HG03521 (cell line): ENCODE measurements around the gene PRRT1.
A peak's percentile ranks its signal among the peaks of the same experiment; 100 is the strongest.
"Not testable (repeated sequence)": the region's sequence is repeated elsewhere in the genome, so short reads cannot be mapped to it uniquely, and the experiment has no call there.

Experiments
- ATAC-seq: cut with Tn5 transposase; IDR thresholded peaks from one replicate; pipeline ENCODE4 v1.9.1; 2021; ENCODE audit warnings: mild to moderate bottlenecking, moderate library complexity; ENCODE audit not compliant: unreplicated experiment

The PRRT1 gene

DNA sequence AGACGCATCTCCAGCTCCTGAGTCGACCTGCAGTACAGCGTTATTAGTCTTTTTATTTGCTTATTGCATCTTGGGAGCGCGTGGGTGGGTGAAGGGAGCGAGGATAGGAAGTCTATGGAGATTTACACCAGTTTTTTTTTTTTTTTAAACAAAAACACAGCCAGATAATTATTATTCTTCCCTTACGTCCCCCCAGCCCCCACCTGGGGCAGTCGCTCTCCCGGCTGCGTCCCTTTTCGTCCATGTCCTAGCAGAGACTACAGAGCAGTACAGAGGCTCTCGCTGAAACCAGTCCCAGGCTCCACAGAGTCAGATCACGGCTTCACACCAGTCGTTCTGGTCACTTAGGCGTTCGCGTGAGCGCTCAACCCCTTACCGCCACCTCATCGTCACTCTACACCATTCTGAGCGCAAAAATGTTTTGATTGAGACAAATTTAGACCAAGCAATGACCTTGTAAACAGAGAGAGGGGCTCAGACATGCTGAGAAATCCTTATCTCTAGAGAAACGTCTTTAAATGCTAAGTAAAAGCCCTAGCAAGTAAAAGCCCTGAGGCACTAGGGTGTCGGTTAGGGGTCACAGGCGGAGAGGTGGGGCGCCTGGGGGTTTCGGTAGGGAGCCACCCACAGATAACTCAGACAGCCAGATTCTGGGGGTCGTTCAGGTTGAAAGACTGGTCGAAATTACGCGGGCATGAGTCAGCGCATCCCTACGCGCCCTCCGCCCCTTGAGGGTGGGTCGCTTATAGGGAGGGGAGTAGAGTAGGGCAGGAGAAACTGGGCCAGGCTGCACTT is 1.2 kb upstream of the PRRT1 start:
- ATAC-seq: no peak

DNA sequence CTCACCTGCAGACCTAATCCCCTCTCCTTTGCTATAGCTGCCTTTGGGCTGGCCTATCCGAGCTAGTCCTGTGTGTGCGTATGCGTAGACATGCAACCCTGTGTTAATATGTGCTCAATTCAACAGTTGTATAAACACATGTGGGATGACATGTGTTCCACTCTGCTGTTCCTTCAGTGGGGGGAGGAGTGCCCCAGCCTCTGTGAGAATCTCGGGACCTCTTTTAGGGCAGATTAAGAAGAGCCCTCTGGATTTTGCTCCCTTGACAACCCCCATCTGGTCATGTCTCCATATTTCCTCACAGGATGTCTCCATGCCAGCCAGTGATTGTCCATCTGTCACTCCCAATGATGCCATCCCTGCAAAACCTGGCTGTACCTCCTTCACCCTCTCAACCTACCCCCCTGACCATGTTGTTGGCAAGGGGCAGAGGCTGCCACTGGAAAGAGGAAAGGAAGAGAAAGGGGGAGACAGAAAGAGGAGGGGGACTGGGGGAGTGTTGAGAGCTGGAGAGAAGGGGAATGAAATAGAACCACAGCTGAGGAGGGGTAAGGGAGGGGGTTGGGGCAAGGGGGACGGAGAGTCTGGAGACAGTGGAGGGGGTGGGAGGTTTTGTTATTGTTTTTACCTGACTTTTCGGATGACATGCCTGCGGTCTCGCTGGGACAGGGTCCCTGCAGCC is 417 bp downstream of the PRRT1 start:
- ATAC-seq: no peak

DNA sequence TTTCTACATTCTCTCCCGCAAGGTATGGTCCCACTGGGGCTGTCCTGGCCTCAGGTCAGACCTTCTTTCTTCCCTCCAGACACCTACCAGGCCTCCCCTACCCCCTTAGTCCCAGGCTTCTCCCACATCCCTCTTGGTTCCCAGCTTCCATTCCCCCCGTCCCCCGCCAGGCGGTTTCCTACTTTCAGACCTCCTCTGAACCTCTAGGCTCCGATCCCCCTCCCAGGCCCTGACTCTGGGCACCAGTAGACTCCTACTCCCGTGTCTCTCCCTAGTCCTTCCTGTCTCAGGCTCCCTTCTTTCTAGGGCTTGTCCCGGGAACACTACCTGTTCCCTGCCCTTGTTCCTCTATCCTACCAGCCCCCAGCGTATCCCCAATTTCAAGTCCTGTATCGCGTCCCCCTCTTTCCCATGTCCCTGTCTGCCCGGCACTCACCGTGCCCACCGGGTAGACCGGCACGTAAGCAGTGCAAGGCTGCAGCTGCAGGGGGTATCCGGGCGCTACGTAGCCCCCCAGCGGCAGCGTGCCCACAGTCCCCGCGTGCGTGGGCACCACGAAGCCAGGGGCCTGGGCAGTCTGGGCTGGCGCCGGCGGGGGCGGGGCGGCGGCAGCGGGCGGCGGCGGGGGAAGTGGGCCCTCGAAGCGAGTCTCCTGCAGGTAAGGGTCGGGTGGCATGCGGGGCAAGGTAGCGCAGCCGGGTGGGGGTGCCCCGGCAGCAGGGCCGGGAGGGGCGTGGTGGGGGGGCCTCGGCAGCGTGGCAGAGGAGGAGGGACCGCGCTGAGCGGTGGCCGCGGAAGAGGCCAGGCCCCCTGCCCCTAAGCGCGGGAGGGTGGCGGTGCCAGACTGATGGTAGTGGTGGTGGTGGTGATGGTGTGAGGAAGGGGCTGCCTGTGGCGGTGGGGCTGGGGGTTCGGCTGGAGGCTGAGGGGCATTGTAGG is 1.5 kb downstream of the PRRT1 start:
- ATAC-seq: no peak

DNA sequence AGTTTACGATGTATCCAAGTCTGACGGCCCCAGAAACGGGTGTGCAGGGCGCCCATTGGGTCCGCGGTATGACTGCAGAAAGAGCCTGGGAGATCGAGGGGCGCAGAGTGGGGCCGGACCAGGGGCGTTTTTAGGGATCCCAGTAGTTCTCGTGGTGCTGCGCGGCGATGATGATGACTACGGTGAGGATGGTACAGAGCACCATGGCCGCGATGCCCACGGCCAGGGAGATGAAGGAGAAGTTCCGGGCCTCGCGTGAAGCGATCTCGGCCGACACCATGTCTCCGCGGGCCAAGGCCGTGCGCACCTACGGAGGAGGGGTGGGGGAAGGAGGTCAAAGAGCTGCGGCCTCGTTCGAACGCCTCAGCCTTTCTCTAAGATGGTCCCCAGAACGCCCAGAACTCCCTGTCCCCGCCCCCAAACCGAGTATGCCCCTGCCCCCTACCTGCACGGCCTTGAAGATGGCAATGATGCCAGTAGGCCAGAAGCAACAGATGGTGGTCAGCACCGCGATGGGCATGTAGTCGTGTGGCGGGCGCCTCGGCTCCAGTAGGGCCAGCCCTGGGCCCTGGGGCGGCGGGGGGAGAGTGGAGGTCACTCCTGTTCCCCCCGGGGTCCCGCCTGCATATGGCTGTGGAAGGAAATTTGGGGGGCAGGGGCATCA is 2.5 kb downstream of the PRRT1 start:
- ATAC-seq: no peak

DNA sequence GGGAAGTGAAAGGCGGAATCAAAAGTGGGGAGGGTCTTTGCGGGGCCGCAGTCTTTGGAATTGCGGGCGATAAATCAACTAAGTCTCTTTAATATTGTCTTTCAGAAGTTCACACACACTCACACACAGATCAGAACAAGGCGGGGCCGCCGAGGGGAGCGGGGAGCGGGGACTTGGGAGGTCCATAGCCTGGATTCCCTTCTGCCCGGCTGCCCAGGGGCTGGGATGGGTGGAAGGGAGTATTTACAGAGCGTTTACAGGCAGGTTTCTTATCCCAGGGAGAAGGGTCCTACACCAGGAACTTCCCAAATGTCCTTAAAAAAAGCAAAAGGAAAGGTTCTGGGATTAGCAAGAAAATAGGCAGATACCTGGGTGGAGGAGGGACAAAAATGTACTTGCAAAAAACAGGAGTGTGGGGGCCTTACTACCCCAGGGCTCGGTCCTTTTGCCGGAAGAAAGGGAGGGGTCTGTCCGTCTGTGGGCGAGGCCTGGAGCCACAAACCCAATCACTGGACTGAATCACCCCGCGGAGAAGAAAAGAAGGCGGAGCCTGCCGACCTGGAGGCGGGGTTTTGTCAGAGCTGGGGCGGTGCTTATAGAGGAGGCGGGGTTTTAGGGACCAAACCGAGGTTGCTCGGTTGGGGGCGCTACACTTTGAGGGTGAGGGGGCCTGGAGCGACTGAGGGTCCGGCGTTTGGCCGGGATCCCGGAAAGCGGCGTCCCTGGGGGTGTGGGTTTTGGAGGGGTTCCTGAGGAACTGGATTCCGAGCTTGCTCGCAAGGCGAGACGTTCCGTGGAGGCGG is 3.2 kb downstream of the PRRT1 start:
- ATAC-seq: no peak

DNA sequence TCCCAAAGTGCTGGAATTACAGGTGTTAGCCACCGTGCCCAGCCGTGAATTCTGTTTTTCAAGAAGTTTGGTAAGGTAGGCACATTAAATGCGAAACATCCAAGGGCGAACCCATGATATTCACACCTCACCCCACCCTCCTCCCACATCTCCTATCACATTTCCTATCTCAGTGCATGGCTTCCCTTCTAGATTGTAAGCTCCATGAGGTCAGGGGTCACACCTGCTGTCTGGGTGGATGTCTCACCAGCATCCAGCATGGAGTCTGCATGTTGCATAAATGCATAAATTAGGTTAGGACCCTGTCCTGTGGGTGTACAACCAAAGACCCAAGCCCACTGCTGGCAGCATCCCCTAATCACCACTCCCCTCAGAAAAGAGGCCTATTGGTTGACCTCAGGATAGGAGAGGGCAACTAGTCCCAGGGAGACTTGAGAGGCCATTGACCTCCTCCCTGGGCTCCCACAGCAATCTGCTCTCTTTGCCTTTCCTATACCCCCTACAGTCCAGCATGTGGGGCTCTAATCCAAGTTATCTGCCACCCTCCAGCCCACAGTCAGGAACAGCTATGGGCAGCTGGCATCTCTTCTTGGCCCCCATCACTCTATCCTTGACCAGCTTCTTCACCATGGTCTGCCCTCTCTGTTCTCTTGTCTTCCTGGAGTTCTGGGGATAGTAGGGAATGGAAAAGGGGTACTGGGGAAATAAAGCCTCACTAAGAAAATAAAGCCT is 4.2 kb downstream of the PRRT1 start:
- no peak for ATAC-seq

DNA sequence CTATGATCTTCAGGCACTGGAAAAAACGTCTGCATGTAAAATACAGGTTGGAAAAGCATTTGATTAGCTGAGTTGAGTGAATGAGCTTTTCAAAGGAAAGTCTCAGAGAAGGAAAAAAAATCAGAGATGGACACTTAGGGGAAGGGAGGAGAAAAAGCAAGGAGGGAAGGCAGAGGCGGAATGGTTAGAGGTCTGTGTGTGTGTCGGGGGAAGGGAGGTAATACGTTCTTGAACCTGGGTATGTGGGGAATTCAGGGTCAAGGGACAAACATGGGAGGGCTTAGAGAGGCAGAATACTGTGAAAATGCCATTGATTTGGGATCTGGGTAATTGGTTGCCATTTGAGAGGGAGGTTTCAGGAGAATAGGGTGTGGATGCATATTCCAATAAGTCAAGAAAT is 5.1 kb downstream of the PRRT1 start:
- ATAC-seq: no peak

DNA sequence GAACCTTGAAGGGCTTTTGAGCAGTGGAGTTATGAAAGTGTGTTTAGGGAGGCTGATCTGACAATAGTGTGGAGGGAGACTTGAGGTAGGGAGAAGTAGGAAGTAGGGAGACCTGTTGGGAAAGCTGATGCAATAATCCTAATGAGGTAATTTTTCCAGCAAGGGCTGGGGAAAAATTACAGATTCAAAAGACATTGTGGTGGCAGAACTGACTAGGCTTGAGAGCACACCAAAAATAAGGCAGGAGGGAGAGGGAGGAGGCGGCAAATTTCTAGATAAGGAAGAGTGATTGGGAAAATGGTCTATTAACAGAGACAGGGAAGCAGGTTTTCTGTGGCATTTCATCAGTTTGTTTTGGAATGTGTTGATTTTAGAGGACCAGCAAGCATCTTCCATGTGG is 5.5 kb downstream of the PRRT1 start:
- ATAC-seq: no peak

DNA sequence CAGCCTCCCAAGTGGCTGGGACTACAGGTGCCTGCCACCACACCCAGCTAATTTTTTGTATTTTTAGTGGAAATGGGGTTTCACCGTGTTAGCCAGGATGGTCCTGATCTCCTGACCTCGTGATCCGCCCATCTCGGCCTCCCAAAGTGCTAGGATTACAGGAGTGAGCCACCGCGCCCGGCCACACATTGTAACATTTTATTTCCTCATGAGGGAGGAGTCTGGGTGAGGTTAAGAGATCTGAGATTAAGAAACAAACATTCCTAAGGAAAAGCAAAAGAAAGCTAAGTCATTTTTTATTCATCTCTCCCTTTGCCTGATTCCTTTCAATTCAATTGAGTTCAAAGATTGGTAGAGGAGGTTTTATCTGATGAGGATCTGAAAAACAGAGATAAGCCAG is 7.5 kb downstream of the PRRT1 start:
- ATAC-seq: not testable (repeated sequence)

DNA sequence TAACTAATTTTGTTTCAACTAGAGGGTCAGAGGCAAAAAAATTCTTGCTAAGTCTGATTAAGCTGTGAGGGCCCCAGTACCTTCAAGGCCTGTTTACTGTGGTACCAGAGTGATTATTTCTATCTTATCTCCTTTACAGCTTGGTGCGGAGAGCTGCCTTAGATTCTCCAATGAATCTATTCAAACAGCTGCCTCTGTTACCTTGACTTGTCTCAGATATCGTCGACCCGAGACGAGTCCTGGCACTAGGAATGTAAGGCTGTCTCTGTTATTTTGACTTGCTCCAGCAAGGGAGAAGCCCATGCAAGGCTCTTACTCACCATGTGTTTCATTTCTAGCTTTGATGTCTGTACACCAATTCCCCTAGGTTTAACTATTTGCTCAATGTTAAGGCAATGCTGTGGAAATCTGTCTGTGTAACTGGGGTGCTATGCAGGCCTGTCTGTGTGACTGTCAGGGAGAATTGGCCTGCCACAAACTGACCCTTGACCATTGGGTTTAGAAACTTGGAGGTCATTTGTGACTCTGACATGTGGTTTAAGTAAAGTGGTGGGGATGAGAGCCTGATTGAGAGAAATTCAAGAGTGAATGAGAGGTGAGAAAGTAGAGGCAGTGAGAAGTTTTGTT is 11.2 kb downstream of the PRRT1 start:
- ATAC-seq: no peak

DNA sequence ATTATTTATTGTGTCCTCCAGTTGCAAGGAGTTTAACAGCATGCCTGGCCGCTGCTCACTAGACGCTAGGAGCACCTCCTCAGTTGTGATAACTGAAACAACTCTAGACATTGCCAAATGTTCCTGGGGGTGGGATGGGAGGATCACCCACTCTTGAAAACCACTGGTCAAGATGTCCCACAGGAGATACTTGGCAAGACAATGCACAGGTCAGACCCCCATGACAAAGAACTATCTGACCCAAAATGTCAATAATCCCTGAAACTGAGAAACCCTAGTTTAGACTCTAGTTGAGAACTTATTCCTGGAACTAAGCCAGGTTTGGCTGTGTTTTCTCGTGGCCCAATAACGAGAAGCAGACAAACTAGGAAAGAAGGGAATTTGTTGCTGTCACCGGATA is 12.1 kb downstream of the PRRT1 start:
- no peak for ATAC-seq

DNA sequence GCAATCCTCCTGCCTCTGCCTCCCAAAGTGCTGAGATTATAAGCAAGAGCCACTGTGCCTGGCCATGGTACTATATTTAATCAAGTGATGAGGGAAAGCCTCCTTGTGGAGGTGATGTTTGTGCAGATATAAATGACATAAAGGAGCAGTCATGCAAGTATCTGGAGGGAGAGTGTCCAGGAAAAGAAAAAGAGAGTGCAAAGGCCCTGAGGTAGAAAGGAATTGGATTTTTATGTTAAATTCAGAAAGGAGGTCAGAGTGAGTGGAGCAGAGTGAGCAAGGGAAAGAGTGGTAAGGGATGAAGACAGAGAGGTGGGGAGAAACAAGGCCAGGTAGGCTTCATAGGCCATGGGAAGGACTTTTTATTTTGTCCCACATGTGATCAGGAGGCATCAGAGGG is 14.3 kb downstream of the PRRT1 start:
- ATAC-seq: no peak

DNA sequence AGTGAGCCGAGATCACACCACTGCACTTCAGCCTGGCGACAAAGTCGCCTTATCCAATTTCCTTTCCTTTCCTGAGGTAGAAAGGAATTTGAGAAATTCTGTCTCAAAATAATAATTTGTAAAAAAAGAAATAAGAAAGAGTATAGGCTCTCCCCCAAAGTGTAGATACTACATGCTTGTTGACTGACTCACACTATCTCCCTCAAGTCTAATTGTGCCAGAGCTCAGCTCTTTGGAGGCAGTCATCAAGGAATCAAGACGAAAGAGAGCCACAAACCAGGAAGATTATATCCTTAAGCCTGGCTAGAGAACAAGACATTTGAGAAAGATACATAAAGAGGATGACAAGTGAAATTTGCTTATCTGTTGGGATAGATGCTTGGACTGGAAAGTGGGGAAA is 18.0 kb downstream of the PRRT1 start:
- no peak for ATAC-seq

DNA sequence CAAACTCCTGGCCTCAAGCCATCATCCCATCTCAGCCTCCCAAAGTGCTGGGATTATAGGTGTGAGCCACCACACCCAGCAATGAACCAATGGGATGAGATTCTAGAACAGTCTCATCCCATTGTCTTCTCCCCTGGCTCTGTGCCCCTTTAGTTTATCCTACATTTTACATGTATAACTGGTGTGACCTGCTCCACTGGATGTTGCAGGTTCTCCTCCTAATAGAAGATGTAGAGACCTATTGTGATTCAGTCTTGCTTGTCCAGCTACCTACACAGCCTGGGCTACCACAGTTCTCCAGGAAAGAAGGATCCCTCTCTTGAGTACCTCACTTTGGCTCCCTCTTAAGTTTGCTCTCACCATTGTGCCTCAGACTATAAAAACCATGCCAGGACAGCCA is 19.6 kb downstream of the PRRT1 start:
- ATAC-seq: no peak

DNA sequence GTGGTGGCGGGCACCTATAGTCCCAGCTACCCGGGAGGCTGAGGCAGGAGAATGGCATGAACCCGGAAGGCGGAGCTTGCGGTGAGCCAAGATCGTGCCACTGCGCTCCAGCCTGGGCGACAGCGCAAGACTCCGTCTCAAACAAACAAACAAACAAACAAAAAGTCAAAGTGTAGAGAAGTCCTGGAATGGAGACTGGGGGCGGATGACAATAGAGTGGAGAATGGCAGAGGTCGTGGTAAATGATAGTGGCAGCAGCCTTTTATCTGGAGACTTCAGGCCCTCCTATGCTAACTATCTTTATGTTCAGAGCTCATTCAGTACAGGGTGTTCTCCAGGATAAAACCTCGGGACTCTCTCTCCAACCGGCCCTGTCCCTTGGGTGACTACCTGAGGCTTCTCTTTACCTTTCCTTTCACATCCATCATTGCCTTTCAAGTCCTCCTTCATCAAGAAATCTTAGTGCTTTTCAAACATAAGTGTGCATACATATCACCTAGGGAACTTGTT is 20.2 kb downstream of the PRRT1 start:
- no peak for ATAC-seq

DNA sequence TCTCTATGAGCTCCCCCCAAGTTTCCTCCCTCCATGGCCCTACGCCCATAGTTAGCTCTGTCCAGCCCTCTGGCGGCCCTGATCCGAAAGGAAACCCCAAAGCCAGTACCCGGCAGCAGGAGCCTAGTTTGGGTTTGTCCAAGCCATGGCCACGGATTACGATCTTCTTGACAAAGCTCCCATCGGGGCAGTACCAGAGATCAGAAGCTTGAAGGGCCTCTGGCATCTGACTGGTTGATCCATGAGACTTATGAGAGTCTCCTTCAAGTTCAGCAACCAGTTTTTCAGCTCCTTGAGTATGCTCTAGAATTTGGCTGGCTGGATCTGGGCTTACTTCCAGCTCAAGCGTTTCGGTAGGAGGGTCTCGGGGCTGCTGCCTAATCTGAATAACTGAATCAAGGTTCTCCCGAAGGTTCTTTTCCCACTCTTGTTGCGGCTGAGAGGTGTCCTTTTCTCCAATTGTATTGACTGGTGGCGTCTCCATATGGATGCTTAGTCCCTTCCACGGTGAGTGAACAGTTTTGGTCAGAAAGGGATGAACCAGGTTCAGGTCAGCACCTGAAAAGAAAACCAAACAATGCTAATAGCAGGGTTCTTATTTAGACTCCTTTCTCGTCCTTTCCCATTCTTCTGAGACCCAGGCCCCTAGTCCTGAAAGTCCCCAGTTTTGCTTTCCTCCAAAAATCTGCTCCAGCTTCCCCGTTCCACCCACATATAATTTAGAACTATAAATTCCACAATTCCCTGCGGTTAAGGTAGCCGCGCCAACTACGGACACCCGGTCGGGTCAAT is 22.2 kb downstream of the PRRT1 start:
- peak; percentile 3 for ATAC-seq

DNA sequence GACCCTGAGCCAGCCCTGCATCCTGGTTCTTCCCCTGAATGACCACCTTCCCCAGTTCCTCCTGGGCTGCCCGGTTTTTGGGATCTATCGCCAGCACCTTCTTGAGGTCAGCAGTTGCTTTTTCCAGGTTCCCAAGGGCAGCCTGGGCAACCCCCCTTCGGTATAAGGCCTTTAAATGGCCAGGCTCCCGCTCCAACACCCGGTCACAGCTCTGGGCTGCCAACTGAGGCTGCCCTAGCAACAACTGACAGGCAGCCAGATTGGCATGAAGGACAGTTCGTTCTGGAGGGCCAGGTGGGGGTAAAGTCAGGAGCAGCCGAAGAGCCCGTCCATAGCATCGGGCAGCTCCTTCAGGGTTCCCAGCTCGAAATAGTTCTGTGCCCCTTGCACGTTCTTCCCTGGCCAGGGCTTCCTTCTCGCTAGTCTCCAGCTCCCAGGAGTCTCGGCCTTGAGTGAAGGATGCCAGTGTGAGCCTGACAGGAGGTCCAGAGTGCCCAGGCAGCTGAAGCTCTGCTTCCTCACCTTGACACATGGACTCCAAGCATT is 22.9 kb downstream of the PRRT1 start:
- ATAC-seq: no peak
